HG02798 (cell line): ENCODE results near the gene CHAC1.
A peak's percentile ranks its signal among the peaks of the same experiment; 100 is the strongest.

Experiments
- ATAC-seq: cut with Tn5 transposase; IDR thresholded peaks from one replicate; pipeline ENCODE4 v1.9.1; 2021; ENCODE audit warnings: mild to moderate bottlenecking; ENCODE audit not compliant: unreplicated experiment, poor library complexity

CHAC1 gene

GRCh38 chr15:40952901-40953712, at the start of gene CHAC1:
TSS of gene CHAC1 (plus strand) at chr15:40953471. CDS start at chr15:40953584, 113 bp downstream.
- peak; percentile 96 for ATAC-seq

- ATAC-seq = no peak
These were observed 48.6 kb upstream of the CHAC1 start for GRCh38 chr15:40904552-40905201.

- peak; percentile 78 for ATAC-seq
These were observed 46.9 kb upstream of the CHAC1 start for GRCh38 chr15:40906091-40906990.

- ATAC-seq = no peak
These were observed 46.1 kb upstream of the CHAC1 start for GRCh38 chr15:40906991-40907802.

GRCh38 chr15:40908095-40908494, 45.2 kb upstream of the CHAC1 start:
- ATAC-seq = no peak

- no peak for ATAC-seq
These were observed 43.3 kb upstream of the CHAC1 start for GRCh38 chr15:40909662-40910630.

GRCh38 chr15:40911141-40911540, 42.1 kb upstream of the CHAC1 start:
- ATAC-seq = no peak

GRCh38 chr15:40911693-40912092, 41.6 kb upstream of the CHAC1 start:
- no peak for ATAC-seq

GRCh38 chr15:40912478-40912877, 40.8 kb upstream of the CHAC1 start:
- no peak for ATAC-seq

- no peak for ATAC-seq
These were observed 39.3 kb upstream of the CHAC1 start for GRCh38 chr15:40914013-40914412.

- ATAC-seq = no peak
These were observed 38.8 kb upstream of the CHAC1 start for GRCh38 chr15:40914486-40914885.

GRCh38 chr15:40915116-40915661, 38.1 kb upstream of the CHAC1 start:
- no peak for ATAC-seq

GRCh38 chr15:40915679-40916078, 37.6 kb upstream of the CHAC1 start:
- no peak for ATAC-seq

GRCh38 chr15:40917585-40917984, 35.7 kb upstream of the CHAC1 start:
- ATAC-seq = no peak

GRCh38 chr15:40918146-40918798, 35.0 kb upstream of the CHAC1 start:
- ATAC-seq = no peak

GRCh38 chr15:40918799-40919392, 34.4 kb upstream of the CHAC1 start:
- no peak for ATAC-seq

GRCh38 chr15:40921949-40922607, 31.2 kb upstream of the CHAC1 start:
- no peak for ATAC-seq
